ENCODE results near the gene IL17RE.
"Not testable (repeated sequence)": the region's sequence is repeated elsewhere in the genome, so short reads cannot be mapped to it uniquely, and the experiment has no call there.

Gene IL17RE

GRCh38 chr3:9878700-9879099 is 23.9 kb upstream of the IL17RE start:
- no peak overlapping the region for H3K27ac ChIP-seq

GRCh38 chr3:9879830-9880549 is 22.7 kb upstream of the IL17RE start, which contains the start of gene CIDEC:
CIDEC (minus strand) TSS chr3:9880253; CDS start chr3:9878486, 1,767 bp downstream.
- H3K4me3 ChIP-seq = no peak within 1 kb of the TSS
- H3K27ac ChIP-seq = no peak within 1 kb of the TSS

More at GRCh38 chr3:9878700-9879099, 23.9 kb upstream of the IL17RE start:
- no peak overlapping the region for H3K4me3 ChIP-seq

GRCh38 chr3:9881441-9881840 is 21.2 kb upstream of the IL17RE start:
- H3K27ac ChIP-seq = no peak overlapping the region

GRCh38 chr3:9883706-9884554 is 18.7 kb upstream of the IL17RE start:
- Histone ChIP-seq H3K27ac (peak overlapping the region in 7 of 21 experiments; percentile 1 to 67 (median 30)), H3K4me3 (no peak overlapping the region)

More at GRCh38 chr3:9881441-9881840, 21.2 kb upstream of the IL17RE start:
- H3K4me3 ChIP-seq = no peak overlapping the region

DNA sequence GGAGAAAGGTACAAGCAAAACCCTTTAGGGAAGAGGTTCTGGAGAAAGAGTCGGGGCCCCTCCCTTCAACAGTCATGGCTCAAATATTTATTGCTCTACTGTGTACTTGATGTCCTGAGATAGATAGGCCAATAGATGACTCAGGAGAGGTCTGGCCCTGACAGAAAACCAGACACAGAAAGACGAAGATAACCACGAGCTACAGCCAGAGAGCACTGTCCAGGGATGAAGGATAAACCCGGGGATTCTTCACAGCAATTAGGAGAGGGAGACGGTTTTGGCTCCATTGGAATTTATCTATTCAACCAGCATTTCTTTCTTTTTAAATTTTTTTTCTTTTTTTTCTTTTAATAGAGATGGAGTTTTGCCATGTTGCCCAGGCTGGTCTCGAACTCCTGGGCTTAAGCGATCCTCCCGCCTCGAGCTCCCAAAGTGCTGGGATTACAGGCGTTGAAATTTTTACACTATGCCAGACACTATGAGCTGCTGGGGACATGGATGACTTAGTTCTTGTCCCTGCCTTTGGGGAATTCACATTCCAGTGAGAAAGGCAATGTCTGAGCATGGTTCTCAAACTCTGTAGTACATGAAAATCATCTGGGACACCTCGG is 18.0 kb upstream of the IL17RE start:
- H3K4me3 ChIP-seq = no peak overlapping the region
- peak overlapping the region in 4 of 21 experiments; percentile 1 to 67 (median 36) for H3K27ac ChIP-seq

DNA sequence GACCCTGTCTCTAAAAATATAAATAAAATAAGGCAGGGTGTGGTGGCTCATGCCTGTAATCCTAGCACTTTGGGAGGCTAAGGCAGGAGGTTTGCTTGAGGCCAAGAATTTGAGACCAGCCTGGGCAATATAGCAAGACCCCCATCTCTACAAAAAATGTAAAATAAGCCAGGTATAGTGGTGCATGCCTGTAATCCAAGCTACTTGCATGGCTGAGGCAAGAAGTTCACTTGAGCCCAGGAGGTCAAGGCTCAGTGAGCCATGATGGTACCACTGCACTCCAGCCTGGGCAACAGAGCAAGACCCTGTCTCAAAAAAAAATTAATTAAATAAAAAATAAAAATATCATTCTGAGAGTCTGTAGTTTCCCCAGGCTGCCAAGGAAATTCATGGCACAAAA is 16.3 kb upstream of the IL17RE start:
- no peak overlapping the region for H3K4me3 ChIP-seq
- H3K27ac ChIP-seq = no peak overlapping the region

GRCh38 chr3:9887480-9887879 is 15.2 kb upstream of the IL17RE start:
- H3K4me3 ChIP-seq = no peak overlapping the region
- H3K27ac ChIP-seq = no peak overlapping the region

GRCh38 chr3:9888540-9888939 is 14.1 kb upstream of the IL17RE start:
- Histone ChIP-seq H3K27ac (no peak overlapping the region), H3K4me3 (no peak overlapping the region)

DNA sequence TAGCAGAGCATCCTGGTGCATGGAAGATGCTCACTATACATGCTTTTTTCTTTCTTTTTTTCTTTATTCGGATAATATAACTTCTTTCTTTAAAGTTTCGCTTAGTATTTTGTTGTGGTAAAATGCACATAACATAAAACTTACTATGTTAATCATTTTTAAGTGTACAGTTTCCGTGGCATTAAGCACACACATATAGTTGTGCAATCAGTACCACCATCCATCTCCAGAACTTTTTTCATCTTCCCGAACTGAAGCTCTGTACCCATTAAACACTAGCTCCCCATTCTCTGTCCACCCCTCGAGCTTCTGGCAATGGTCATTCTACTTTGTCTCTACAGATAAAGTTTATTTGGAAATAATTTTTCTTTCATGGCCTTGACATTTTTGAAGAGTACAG is 13.2 kb upstream of the IL17RE start:
- H3K27ac ChIP-seq = no peak overlapping the region
- no peak overlapping the region for H3K4me3 ChIP-seq

DNA sequence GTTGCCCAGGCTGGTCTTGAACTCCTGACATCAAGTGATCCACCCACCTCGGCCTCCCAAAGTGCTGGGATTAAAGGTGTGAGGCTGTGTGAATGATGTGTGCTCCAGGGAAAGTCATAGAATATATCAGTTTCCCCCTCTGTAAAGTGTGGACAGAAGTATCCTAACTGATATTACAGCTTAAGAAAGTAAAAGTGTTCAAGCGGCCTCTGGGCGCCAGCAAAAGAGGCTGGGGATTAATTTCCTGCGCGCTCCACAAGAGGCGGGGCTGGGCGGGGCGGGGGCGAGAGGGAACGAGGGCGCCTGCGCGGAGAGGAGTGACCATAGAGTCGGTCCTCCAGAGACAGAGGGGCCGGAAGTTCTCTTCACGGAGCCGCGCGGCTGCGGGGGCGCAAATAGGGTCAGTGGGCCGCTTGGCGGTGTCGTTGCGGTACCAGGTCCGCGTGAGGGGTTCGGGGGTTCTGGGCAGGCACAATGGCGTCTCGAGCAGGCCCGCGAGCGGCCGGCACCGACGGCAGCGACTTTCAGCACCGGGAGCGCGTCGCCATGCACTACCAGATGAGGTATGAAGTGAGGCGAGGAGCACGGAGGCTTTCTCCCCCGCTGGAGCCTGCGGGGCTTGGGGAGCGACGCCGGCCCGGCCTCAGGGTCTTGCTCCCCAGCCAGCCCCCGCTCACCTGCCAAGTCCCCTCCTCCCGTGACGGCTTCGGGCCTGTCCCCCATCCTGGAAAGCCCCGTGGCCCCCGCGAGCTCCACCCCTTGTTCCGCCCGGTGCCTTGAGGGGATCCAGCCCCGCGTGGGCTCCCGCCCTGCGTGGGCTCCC is 12.2 kb upstream of the IL17RE start, which contains the start of gene JAGN1:
Gene JAGN1, plus strand, starts transcription at position 362 of the 823 bp plus-strand sequence. Its CDS starts 113 bp downstream, at position 475.
- H3K4me3 ChIP-seq = peak within 1 kb of the TSS; percentile 65 to 99 (median 87)
- H3K27ac ChIP-seq = peak within 1 kb of the TSS; percentile 91 to 100 (median 98)

DNA sequence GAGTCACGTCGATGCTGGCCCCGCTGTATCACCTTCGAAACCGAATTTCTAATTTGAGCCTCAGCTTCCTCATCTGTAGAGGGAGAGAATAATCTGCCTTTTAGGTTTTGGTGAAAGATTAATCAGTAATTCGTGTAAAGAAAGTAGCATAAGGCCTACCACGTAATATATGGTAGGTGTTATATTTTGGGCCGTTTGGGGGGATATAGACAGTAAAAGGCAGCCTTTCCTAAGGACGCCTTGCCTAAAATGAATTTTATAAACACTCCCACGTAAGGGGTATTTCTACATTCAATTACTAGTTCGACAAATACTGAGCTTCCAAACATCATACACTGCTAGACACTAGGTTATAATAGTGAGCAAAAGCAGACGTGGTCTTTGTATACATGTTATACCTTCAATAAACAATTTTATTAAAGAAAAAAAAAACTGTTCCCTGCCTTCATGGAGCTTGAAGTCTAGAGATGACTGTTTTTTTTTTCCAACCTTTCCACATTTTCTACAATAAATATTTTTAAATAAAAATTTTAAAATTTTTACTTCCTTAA is 11.5 kb upstream of the IL17RE start:
- peak overlapping the region; percentile 91 to 100 (median 98) for H3K27ac ChIP-seq
- peak overlapping the region; percentile 65 to 99 (median 87) for H3K4me3 ChIP-seq

GRCh38 chr3:9893739-9894138 is 8.9 kb upstream of the IL17RE start:
- H3K4me3 ChIP-seq = no peak overlapping the region
- H3K27ac ChIP-seq = peak overlapping the region in 6 of 21 experiments; percentile 3 to 35 (median 12)

- H3K27ac ChIP-seq, H3K4me3 ChIP-seq: not testable (repeated sequence)
Measured at GRCh38 chr3:9895715-9896114, 6.9 kb upstream of the IL17RE start.

GRCh38 chr3:9896755-9897407 is 5.8 kb upstream of the IL17RE start:
- H3K27ac ChIP-seq = peak overlapping the region in 4 of 21 experiments; percentile 22 to 58 (median 53)

GRCh38 chr3:9897408-9898372 is 5.0 kb upstream of the IL17RE start:
- Histone ChIP-seq H3K4me3 (no peak overlapping the region), H3K27ac (peak overlapping the region in 5 of 21 experiments; percentile 2 to 58 (median 49))

More at GRCh38 chr3:9896755-9897407, 5.8 kb upstream of the IL17RE start:
- H3K4me3 ChIP-seq = not testable (repeated sequence)

GRCh38 chr3:9898467-9899241 is 4.0 kb upstream of the IL17RE start:
- no peak overlapping the region for H3K4me3 ChIP-seq
- peak overlapping the region in 3 of 21 experiments; percentile 2 to 57 (median 22) for H3K27ac ChIP-seq

Measured in skin epidermis (tissue), 12 donors.